CD4-positive, alpha-beta T cell treated with Interleukin-1 beta for 1 hour (primary cell): ENCODE measurements around the gene TMEM239.
"Not testable (repeated sequence)": the region's sequence is repeated elsewhere in the genome, so short reads cannot be mapped to it uniquely, and the experiment has no call there.

Experiments used
- DNase-seq, 2 donors: peaks; one replicate each; pipeline ENCODE4 v3.0.0-alpha.2; 2020 to 2022

Gene TMEM239

GRCh38 chr20:2816030-2816582 lies at the start of gene TMEM239:
TSS of gene TMEM239 (plus strand) at chr20:2816364. CDS start at chr20:2816555, 191 bp downstream.
- no peak for DNase-seq

- no peak for DNase-seq
Measured at GRCh38 chr20:2767768-2768631, 48.2 kb upstream of the TMEM239 start.

- no peak for DNase-seq
Measured at GRCh38 chr20:2768632-2769015, 47.5 kb upstream of the TMEM239 start.

GRCh38 chr20:2770091-2770490 lies 46.1 kb upstream of the TMEM239 start:
- not testable (repeated sequence) for DNase-seq

- no peak for DNase-seq
Measured at GRCh38 chr20:2771631-2772080, 44.5 kb upstream of the TMEM239 start.

- DNase-seq, result no peak
Measured at GRCh38 chr20:2773812-2774211, 42.4 kb upstream of the TMEM239 start.

GRCh38 chr20:2775139-2775538 lies 41.0 kb upstream of the TMEM239 start:
- no peak for DNase-seq

- no peak for DNase-seq
Measured at GRCh38 chr20:2778602-2779321, 37.4 kb upstream of the TMEM239 start.

- no peak for DNase-seq
Measured at GRCh38 chr20:2780948-2781347, 35.2 kb upstream of the TMEM239 start.

GRCh38 chr20:2783908-2784566 lies 32.1 kb upstream of the TMEM239 start:
- no peak for DNase-seq

- DNase-seq, result no peak
Measured at GRCh38 chr20:2793471-2793870, 22.7 kb upstream of the TMEM239 start.

- no peak for DNase-seq
Measured at GRCh38 chr20:2794202-2794748, 21.9 kb upstream of the TMEM239 start.

GRCh38 chr20:2794866-2795447 lies 21.2 kb upstream of the TMEM239 start:
- no peak for DNase-seq

- no peak for DNase-seq
Measured at GRCh38 chr20:2795451-2795850, 20.7 kb upstream of the TMEM239 start.

GRCh38 chr20:2796011-2796660 lies 20.0 kb upstream of the TMEM239 start:
- DNase-seq, result no peak

- no peak for DNase-seq
Measured at GRCh38 chr20:2797136-2797983, 18.8 kb upstream of the TMEM239 start.

- no peak for DNase-seq
Measured at GRCh38 chr20:2798095-2798805, 17.9 kb upstream of the TMEM239 start.

GRCh38 chr20:2798814-2799213 lies 17.4 kb upstream of the TMEM239 start:
- no peak for DNase-seq

GRCh38 chr20:2799271-2799670 lies 16.9 kb upstream of the TMEM239 start:
- DNase-seq, result no peak
